Left renal pelvis (tissue), 4 donors: ENCODE measurements around the gene POLE. TPM values are rescaled to one million over a fixed set of nuclear protein-coding genes. Genes with fewer than 3 reads are reported as not detected.

Experiments used
- DNase-seq, 4 donors: peaks; one replicate each; pipeline ENCODE4 v3.0.0-alpha.2; 2013; ENCODE audit warnings: low read depth in 4 of 4, low spot score in 3 of 4
- polyA plus RNA-seq, 4 donors: library from polyadenylated mRNA; unstranded; fragments of 120-200 nt; gene quantifications; one replicate each; pipeline ENCODE4 v1.2.1, GENCODE V29; 2013; ENCODE audit not compliant: insufficient read length in 4 of 4

The POLE gene
- polyA plus RNA-seq, 4 donors: 42.6 to 65.2 (median 49.1) TPM

GRCh38 chr12:132657004-132657727 is 30.0 kb downstream of the POLE start:
- no peak for DNase-seq

- DNase-seq: no peak
Observed at GRCh38 chr12:132653567-132654290, 33.4 kb downstream of the POLE start.

- DNase-seq: no peak
Observed at GRCh38 chr12:132651444-132652100, 35.6 kb downstream of the POLE start.

GRCh38 chr12:132649226-132649945 is 37.8 kb downstream of the POLE start:
- DNase-seq: no peak

GRCh38 chr12:132648616-132649225 is 38.4 kb downstream of the POLE start:
- no peak for DNase-seq

GRCh38 chr12:132647858-132648257 is 39.3 kb downstream of the POLE start:
- DNase-seq: no peak

DNA sequence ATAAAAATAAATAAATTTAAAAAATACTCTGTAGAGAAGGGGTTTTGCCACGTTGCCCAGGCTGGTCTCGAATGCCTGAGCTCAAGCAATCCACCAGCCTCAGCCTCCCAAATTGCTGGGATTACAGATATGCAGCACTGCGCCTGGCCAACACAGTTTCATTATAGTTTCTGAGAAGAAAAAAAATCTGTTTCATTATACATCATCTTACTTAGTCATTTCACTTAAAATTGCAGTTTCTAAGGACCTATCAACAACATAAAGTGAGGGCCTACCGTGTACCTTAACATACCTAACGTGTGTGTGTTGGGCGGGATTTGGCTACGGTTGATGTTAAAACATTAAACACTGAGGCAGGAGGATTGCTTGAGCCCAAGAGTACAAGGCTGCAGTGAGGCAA is 40.3 kb downstream of the POLE start:
- DNase-seq: no peak

DNA sequence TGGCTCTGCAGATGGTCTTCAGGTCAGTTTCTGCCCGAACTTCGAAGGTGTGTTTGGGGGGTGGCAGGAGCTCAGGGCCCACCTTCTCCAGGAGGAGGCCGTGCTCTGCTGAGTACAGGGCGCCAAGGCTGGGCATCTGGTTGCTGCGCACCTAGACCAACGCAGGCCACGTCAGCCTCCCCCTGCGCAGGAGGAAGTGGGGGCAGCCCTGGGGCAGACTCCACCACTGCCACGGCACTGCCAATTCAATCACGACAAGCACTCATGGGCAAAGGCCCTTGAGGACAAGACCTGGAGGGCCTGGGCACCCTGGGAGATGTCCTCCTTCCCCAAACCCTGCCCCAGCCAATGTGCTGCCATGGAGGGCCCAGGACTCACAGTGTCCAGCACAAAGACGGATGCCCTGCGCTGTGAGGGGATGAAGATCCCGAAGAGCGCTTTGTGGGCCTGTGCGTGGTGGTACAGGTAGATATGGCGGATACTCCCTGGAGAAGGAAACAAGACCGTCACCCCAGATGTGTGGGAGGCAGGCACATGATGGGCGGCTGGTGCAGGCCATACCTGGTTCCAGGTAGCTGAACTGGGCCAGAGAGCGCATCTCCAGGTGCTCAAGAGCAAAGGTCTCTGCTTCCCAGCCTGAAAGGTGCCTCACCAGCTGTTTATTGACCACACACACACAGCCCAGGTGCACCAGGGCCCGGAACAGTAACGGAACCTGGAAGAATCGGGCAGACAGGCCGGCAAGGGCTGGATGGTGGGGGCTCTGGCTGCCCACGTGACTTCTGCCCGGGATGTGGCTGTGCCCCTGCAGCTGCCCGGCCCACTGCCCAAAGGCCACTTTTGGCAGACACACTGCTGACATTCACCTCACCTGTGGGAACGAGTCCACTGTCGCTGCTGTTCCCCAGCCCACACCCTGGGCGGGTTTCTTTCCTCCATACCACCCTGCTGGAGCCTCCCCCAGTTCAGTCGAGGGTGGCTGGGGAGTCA is 44.0 kb downstream of the POLE start:
- no peak for DNase-seq

DNA sequence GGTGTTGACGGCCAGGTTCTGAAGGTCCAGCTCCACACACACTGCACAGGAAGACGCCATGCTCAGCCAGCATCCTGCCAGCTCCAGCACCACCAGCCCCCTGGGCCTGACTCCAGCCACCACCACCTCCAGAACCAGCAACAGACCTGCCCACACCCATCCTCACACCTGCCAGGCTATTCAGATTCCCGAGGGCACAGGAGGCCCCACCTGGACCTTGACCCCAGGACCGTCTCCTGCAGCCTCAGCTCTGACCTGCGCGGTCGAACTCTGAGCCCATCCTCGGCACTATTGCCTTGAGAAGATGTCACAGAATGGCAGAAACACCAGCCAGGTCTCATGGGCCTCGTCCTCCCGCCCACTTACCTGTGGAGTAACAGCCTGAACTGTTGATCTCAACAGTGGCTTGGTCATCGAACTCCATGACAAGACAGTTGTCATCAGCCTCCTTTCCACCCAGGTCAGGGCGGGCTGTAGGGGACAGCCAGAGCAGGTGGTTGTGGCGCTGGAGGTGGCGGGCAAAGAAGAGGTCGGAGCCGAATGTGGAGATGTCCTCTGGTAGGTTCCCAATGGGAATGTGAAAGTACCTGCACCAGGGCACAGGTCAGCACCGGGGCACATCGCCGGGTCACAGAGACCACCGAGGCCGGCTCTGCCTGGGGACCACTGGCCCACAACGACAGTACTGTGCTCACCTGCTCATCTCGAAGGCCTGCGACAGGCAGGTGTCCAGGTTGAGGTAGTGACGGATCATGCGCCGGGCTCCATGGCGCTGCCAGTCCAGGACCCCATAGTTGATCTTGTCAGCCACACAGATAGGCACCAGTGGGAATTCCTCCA is 45.1 kb downstream of the POLE start:
- DNase-seq: no peak

- no peak for DNase-seq
Observed at GRCh38 chr12:132640936-132641335, 46.2 kb downstream of the POLE start.

GRCh38 chr12:132639956-132640520 is 47.1 kb downstream of the POLE start:
- no peak for DNase-seq

GRCh38 chr12:132638541-132639408 is 48.4 kb downstream of the POLE start:
- no peak for DNase-seq

DNA sequence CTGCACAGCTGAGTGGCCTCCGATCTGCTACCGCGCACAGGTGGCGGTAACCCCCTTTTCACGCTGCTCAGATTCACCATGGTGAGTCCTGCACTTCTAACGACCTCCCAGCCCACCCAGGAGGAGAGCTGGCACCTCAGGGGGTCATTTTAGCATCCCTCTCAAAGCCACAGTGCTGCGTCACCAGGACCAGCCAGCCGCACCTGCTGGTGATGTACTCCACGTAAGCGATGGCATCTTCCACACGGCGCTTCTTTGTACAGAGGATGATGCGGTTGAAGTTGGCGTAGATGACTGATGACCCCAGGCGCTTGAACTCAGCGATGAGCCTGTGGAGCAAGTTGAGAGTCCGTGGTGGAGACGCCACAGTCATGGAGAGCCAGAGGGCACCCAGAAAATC is 49.3 kb downstream of the POLE start:
- DNase-seq: no peak

GRCh38 chr12:132635076-132635955 is 51.8 kb downstream of the POLE start:
- DNase-seq: no peak

- no peak for DNase-seq
Observed at GRCh38 chr12:132634411-132634990, 52.6 kb downstream of the POLE start.

DNA sequence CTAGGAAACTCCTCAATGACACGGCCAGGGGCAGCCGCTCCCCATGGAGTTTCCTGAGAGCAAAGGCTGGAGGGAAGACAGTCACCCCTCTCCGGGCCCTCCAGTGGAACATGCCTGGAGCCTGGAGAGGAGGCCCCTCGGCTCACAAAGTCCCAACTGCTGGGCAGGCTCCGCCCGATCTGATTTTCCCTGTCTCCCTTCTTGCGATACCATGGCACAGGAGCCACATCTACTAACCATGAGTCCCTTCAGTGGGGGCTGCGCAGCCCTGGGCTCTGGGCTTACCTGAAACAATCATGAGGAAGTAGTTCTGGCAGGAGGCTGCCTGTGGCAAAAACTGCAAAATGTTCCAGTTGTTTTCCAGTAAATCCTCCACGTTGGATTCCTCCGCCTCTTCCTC is 53.2 kb downstream of the POLE start:
- DNase-seq: no peak
